ENCODE measurements around the gene TIGD6. TPM values are rescaled to one million over a fixed set of nuclear protein-coding genes. Genes with fewer than 3 reads are reported as not detected.

The TIGD6 gene
- total and polyA plus RNA-seq, 10 of the 15 experiments (the other 5 are each of a cell fraction or from before 2014, with no cell fraction given) = 0.84 to 4.1 (median 2.7) TPM

GRCh38 chr5:149979896-149980295 lies 20.6 kb downstream of the TIGD6 start (continued):
- TF ChIP-seq CUX1 (IDR thresholded peaks at IDR 0.05; ENCODE audit: insufficient replicate concordance, low read depth, low read length) (no peak), EED (IDR thresholded peaks at IDR 0.05; ENCODE audit: low read depth) (no peak), NR2C2 (IDR thresholded peaks at IDR 0.05; ENCODE audit: borderline replicate concordance, control insufficient read depth, insufficient read length, low read depth) (no peak), ZNF274 (IDR thresholded peaks at IDR 0.05; ENCODE audit: insufficient read depth, insufficient read length) (no peak), MYC (IDR thresholded peaks at IDR 0.05; ENCODE audit: insufficient read depth, insufficient read length, insufficient replicate concordance, low read length, severe bottlenecking) (no peak), NBN (IDR thresholded peaks at IDR 0.05) (no peak)
- TF ChIP-seq, protein P1, sequence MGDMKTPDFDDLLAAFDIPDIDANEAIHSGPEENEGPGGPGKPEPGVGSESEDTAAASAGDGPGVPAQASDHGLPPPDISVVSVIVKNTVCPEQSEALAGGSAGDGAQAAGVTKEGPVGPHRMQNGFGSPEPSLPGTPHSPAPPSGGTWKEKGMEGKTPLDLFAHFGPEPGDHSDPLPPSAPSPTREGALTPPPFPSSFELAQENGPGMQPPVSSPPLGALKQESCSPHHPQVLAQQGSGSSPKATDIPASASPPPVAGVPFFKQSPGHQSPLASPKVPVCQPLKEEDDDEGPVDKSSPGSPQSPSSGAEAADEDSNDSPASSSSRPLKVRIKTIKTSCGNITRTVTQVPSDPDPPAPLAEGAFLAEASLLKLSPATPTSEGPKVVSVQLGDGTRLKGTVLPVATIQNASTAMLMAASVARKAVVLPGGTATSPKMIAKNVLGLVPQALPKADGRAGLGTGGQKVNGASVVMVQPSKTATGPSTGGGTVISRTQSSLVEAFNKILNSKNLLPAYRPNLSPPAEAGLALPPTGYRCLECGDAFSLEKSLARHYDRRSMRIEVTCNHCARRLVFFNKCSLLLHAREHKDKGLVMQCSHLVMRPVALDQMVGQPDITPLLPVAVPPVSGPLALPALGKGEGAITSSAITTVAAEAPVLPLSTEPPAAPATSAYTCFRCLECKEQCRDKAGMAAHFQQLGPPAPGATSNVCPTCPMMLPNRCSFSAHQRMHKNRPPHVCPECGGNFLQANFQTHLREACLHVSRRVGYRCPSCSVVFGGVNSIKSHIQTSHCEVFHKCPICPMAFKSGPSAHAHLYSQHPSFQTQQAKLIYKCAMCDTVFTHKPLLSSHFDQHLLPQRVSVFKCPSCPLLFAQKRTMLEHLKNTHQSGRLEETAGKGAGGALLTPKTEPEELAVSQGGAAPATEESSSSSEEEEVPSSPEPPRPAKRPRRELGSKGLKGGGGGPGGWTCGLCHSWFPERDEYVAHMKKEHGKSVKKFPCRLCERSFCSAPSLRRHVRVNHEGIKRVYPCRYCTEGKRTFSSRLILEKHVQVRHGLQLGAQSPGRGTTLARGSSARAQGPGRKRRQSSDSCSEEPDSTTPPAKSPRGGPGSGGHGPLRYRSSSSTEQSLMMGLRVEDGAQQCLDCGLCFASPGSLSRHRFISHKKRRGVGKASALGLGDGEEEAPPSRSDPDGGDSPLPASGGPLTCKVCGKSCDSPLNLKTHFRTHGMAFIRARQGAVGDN (IDR thresholded peaks at IDR 0.05) = no peak

All from GM12878 (cell line).